Measurements from ENCODE around the gene RHBDL1. TPM values are rescaled to one million over a fixed set of nuclear protein-coding genes. Genes with fewer than 3 reads are reported as not detected.

The RHBDL1 gene
- total and polyA plus RNA-seq, 9 of the 15 experiments (the other 6 are each of a cell fraction or from before 2014, with no cell fraction given), result 0.03 to 5.6 (median 1.3) TPM; not detected in 1

- Histone ChIP-seq H3K4me3 (no peak overlapping the region), H2AFZ (ENCODE audit: low read depth, low read length) (no peak overlapping the region), H3K4me1 (replicated peaks in 1 of 2; ENCODE audit: control insufficient read depth in 2 of 2, insufficient read depth in 2 of 2, low read length in 2 of 2) (peaks cover 15 to 97% of the 10 kb centered on the region in 2 experiments), H4K20me1 (replicated peaks; ENCODE audit: control insufficient read depth, insufficient read depth, low read length) (no peaks in the 10 kb centered on the region; the same call in 1 of the 2 replicates), H3K36me3 (ENCODE audit: control insufficient read depth, insufficient read depth, low read length) (peaks cover 27% of the 10 kb centered on the region; the same call in 1 of the 3 replicates), H3K79me2 (ENCODE audit: control insufficient read depth, insufficient read depth, low read length) (peaks cover 51% of the 10 kb centered on the region), H3K27ac (ENCODE audit: extremely low read depth, low read depth, low read length) (no peak overlapping the region), H3K9me3 (replicated peaks; ENCODE audit: control insufficient read depth, insufficient read depth, low read depth, low read length) (no peaks in the 10 kb centered on the region), H3K9me1 (ENCODE audit: control insufficient read depth, insufficient read depth, low read length) (no peaks in the 10 kb centered on the region), H3K27me3 (ENCODE audit: control insufficient read depth in 2 of 2, insufficient read depth in 2 of 2, low read length in 2 of 2) (no peaks in the 10 kb centered on the region), H3K9ac (ENCODE audit: insufficient read depth in 1 of 2, low read depth in 2 of 2, low read length in 2 of 2) (peak overlapping the region in 1 of 2 experiments; percentile 84; a peak in 1 of 4 replicates), H3K4me2 (ENCODE audit: insufficient read depth, low read length) (no peak overlapping the region)
- WGBS (ENCODE audit: insufficient coverage, low coverage, missing lambda C conversion rate), result 88% methylated on average over 18 of the region's 23 CpGs
- CTCF ChIA-PET (ENCODE audit: low intra/inter-chr PET ratio), result no interaction called here
- FAIRE-seq (no peak), DNase-seq (ENCODE audit: extremely low read depth in 1 of 4, low spot score in 3 of 4) (no peak), ATAC-seq (no peak)
- BruUV-seq (replicated peaks), result no TSS peak
- POLR2A ChIA-PET, result interaction anchor here (0.5 to 4.5 kb wide), 6 partner anchors 10 to 47 kb away, joined by 3 to 25 read pairs (median 4); partner anchors contain the start of genes CIAO3 and METRN
- in situ Hi-C loops (cut with MboI), result no loop called here
- intact Hi-C loops (cut with micrococcal nuclease), result no loop called here
- no peak for TF ChIP-seq RBM25 (IDR thresholded peaks at IDR 0.05; ENCODE audit: low read depth, low read length, severe bottlenecking)
- peak; percentile 49 for TF ChIP-seq POLR2G (IDR thresholded peaks at IDR 0.05; ENCODE audit: low read depth, low read length)
- 0 out of 2 replicates have a peak, but pooled peaks have one; percentile 21 for TF ChIP-seq TAF15 (IDR thresholded peaks at IDR 0.05; ENCODE audit: low read depth, low read length)
- no peak for TF ChIP-seq DPF2 (IDR thresholded peaks at IDR 0.05)
- TF ChIP-seq POLR2A (conservative IDR thresholded peaks at IDR 0.05), result peak; percentile 11; the same call in 1 of the 2 replicates
- TF ChIP-seq, protein P1, sequence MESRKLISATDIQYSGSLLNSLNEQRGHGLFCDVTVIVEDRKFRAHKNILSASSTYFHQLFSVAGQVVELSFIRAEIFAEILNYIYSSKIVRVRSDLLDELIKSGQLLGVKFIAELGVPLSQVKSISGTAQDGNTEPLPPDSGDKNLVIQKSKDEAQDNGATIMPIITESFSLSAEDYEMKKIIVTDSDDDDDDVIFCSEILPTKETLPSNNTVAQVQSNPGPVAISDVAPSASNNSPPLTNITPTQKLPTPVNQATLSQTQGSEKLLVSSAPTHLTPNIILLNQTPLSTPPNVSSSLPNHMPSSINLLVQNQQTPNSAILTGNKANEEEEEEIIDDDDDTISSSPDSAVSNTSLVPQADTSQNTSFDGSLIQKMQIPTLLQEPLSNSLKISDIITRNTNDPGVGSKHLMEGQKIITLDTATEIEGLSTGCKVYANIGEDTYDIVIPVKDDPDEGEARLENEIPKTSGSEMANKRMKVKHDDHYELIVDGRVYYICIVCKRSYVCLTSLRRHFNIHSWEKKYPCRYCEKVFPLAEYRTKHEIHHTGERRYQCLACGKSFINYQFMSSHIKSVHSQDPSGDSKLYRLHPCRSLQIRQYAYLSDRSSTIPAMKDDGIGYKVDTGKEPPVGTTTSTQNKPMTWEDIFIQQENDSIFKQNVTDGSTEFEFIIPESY (CRISPR knock-in tag; IDR thresholded peaks at IDR 0.05), result no peak; the same call in 1 of the 2 replicates
- TF ChIP-seq CCNT2 (IDR thresholded peaks at IDR 0.05; ENCODE audit: borderline replicate concordance, extremely low read depth, insufficient read length, low read depth, low read length), result peak; percentile 25
Measured at GRCh38 chr16:725463-726187, 50.2 kb downstream of the RHBDL1 start.

All from K562 (cell line).